ENCODE data around the gene SPHK1. TPM values are rescaled to one million over a fixed set of nuclear protein-coding genes. Genes with fewer than 3 reads are reported as not detected.

Gene SPHK1
- total RNA-seq, 1 experiment from 2014 or later, result 7.8 TPM

DNA sequence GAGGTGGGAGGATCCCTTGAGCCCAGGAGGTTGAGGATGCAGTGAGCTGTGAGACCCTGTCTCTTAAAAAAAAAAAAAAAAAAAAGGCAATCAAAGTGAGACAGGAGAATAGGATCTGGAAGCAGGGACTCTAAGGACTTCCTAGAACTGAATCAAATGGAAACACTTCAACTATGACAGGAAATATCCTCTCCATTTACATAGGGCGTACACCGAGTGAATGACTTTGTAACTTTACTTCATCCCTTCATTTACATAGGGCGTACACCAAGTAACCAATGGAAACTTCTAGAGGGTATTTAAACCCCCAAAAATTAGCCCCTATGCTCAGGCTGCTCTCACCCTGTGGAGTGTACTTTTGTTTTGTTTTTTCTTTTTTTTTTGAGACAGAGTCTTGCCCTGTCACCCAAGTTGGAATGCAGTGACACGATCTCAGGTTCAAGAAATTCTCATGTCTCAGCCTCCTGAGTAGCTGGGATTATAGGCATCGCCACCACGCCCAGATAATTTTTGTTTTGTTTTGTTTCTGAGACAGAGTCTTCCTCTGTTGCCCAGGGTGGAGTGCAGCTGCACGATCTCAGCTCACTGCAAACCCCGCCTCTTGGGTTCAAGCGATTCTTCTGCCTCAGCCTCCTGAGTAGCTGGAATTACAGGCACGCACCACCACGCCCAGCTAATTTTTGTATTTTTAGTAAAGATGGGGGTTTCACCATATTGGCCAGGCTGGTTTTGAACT lies 21.1 kb upstream of the SPHK1 start:
- no peak for DNase-seq (ENCODE audit: low spot score)

DNA sequence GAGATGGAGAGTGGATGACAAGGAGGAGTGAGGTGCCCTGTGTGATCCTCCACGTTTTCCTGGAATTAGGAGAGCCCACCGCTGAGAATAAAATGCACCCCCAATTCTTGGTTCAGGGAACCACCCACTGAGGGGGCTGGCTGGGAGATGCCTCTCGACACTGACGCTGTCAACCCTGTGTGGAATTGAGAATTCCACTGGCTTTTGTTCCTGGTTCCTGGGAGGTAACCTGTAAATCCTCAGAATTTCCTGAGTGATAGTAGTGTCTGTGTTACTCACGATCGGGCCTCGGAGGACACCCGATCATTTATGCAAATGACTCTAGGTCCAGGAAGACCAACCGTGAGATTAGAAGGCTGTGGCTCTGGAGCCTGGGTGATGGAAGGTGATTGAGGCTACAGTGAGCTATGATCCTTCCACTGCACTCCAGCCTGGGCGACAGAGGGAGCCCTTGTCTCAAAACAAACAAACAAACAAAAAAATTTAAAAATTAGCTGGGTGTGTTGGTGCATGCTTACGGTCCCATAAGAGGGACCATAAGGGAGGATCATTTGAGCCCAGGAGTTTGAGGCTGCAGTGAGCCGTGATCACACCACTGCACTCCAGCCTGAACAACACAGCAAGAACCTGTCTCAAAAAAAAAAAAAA lies 19.0 kb upstream of the SPHK1 start:
- no peak for DNase-seq (ENCODE audit: low spot score)

DNA sequence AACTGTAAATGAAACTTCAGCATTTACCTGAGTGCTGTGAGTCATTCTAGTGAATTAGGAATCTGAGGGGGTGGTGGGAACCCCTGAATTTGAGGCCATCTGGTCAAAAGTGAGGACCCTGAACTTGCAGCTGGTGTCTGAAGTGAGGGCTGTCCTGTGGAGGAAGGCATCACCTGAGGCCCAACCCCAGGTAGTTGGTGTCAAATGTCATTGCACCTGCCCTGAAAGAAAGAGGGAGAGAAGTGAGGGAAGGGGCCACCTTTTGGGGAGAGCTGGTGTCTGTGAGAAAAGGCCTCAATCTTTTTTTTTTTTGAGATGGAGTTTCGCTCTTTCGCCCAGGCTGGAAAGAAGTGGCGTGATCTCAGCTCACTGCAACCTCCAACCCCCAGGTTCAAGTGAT lies 18.2 kb upstream of the SPHK1 start:
- no peak for DNase-seq (ENCODE audit: low spot score)

DNA sequence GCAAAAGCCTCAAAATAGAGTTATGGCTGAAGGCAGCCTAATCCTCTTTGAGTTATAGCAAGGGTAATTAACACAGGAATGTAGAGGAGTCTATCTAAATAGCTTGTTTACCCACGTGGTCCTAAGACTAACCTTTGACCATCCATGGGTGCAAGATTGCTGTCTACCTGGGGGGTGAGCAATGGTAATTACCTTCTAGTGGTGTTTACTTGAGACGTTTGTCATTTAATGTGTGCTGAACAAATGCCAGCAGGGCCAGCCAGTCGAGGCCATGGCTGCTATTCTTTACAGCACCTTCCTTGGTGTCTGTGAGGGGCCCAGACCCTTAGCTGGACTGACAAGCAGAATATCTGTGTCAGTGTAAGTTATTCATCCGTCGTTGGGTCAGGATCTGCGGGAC lies 16.8 kb upstream of the SPHK1 start:
- no peak for DNase-seq (ENCODE audit: low spot score)

DNA sequence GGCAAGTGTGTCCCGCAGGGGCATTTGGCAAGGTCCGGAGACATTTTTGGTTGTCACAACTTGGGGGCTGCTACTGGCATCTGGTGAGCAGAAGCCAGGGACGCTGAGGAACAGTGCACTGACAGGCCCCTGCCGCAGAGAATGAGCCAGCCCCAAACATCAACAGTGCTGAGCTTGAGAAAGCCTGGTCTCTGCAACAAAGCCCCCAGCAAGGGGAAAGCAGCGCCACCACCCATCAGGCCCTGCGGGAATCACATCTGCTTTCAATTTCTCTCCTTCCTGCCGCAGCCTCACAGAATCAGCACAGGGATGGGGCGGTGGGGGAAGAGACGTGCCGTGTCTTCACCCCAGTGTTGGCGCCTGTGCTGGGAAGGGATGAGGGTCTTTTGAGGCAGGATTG lies 15.9 kb upstream of the SPHK1 start:
- DNase-seq (ENCODE audit: low spot score), result no peak

DNA sequence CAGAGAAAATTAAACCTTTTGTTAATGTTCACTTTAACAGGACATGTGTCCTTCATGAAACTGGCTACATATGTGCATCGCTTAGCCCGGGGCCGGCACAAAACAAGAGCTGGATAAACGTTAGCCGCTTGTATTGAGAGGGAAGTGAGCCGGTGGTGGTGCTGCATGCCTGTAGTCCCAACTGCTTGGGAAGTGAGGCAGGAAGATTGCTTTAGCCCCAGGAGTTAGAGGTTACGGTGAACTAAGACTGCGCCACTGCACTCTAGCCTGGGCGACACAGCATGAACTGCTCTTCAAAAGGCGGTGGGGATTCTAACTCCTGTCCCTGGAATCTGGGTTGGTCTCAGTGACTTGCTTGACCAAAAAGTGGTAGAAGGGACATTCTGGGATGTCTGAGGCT lies 15.0 kb upstream of the SPHK1 start:
- DNase-seq (ENCODE audit: low spot score), result no peak

DNA sequence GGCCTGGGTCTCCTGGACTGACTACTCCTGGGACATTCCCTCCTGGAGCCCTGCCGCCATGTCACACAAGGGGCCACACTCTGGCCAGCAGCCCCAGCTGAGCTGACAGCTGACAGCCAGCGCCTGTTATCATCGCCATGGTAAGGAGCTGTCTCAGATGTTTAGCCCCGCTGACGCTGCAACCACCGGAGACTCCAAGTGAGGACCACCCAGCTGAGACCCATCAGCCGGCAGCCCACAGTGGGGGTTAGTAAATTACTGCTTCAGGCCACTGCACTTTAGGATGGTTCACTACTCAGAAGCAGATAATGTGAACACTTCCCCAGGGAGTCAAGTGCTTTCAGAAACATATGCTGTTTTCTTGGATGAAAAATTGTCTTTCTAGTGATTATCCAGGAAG lies 14.6 kb upstream of the SPHK1 start:
- no peak for DNase-seq (ENCODE audit: low spot score)

DNA sequence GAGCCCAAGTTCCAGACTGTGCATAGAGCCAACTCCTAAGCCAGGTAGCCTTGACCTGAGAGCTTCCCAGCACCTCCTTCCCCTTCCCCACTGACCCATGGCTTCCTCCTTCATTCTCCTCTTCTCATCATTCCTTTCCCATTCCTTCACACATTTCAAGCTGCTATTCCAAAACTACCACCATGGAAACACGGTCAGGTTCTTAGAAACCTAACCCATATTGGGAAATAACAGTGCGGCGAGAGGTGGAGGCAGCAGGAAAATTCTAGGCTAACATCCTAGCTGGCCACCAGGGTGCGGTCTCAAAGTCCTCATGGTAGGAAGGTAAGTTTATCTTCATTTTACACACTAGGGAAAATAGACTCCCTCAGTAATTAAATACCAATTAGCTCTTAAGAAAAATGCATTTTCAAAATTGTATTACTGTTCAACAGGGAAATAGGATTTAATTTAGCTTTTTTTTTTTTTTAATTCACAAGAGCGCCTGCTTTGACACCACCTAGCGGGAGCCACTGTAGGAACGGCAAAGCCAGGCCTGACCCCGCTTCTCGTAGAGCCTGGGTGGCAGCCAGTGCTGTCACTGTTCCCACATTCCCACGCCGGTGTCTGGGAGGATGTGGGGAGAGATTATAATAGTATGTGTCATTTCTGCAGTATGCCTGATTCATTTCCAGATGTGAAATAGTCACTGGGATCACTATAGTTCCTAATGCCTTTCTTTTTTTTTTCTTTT lies 14.0 kb upstream of the SPHK1 start:
- peak; percentile 93 for DNase-seq (ENCODE audit: low spot score)

DNA sequence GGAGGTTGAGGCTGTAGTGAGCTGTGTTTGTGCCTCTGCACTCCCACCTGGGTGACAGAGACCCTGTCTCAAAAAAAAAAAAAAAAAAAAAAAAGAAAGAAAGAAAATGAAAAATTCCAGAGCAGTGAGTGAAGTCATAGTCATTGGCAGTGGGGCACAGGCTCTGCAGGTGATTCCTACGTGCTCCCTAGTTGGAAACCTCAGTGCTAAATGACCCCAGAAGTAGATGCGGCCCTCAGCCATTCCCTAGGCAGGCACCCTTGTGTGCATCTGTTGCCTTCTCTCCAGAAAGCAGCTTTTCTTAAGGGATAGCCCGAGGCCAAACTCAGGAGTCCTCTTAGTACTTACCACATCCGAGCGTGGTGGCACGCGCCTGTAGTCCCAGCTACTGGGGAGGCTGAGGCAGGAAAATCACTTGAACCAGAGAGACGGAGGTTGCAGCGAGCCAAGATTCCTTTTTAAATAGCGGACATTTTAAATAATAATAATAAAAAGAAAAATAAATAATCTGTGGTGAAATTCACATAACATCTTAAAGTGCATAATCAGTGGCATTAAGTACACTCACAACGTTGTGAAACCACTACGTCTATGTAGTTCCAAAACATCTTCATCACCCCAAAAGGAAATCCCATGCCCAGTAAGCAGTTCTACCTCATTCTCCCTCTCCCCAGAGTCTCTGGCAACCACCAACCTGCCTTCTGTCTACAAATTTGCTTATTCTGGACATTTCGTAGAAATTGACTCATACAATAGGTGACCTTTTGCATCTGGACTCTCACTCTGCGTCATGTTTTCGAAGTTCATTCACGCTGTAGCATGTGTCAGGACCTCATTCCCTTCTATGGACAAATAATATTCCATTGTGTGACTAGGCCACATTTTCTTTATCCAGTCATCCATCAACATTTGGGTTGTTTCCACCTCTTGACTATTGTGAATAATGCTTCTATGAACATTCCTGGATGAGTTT lies 12.5 kb upstream of the SPHK1 start:
- DNase-seq (ENCODE audit: low spot score), result peak; percentile 64

DNA sequence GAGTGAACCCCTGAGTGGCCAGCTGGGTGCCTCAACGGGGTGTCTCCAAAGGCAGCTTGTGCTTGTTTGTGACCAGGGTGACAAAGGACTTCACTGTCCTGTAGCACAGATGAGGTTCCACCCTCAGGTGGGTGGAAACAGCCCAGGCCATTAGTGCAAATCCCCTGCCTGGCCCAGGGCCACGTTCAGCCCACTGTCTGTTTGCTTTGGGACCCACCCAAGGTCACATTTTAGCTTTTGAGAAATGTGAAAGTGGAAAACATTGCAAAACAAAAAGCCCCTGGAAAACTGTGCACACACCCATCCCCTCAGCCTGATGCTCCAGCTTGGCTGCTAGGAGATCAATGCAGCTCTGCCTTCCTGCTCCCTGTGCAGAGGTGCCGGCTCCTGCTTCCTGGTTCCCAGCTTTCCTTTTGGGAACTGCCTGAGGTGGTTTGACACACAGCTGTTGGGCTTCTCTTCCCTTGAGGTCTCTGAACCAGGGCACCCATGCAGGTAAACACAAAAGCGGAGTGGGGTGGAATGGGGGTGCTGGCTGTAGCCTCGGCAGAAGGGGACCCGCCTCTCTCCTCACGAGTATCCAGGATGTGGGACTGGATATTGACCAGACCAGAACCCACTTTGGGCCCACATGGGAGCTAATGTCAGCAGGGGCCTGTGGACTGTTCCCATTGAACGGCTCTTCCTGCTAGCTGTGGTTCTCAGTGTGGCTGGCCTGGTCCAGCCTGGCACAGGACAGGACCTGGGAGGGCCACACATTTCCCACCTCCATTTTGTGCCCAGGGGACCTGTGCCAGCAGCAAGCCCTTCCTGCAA lies 7.9 kb upstream of the SPHK1 start:
- no peak for DNase-seq (ENCODE audit: low spot score)

DNA sequence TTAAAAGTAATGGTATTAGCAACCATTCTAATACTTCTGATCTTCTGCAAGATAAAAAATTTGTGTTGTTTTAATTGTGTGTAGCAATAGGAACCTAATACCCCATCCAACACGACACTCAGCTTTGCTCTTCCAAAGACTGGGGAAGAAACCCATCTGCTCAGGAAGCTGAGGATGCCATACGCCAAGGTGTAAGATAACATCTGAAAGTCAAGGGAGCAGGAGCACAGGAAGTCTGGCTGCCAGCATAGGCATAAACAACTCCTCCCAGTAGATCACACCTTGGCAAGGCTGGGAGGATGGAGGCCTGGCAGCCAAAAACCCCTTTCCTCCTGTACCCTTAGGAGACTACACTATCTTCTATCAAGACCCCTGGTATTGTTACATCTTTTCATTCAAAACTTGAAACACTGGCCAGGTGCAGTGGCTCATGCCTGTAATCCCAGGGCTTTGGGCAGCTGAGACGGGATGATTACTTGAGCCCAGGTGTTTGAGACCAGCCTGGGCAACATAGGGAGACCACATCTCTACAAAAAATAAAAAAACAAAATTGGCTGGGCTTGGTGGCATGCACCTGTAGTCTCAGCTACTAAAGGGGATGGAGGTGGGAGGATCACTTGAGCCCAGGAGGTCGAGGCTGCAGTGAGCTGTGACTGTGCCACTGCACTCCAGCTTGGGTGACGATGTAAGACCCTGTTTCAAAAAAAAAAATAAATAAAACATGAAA lies 5.7 kb upstream of the SPHK1 start:
- DNase-seq (ENCODE audit: low spot score), result no peak

DNA sequence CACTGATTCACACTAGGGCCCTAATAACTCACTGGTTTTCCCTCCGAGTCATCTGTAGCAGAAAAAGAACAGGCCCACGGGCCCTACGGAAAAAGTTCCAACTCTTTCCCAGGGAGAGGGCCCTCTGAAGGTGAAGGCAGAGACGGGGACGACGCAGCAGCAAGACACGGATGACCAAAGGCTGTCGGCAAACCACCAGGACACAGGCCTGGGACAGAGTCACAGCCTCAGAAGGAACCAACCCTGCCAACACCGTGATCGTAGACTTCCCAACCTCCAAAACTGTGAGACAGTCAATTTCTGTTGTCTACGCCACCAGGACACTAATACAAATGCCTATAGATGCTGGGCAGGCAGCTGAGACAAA lies 5.2 kb upstream of the SPHK1 start:
- no peak for DNase-seq (ENCODE audit: low spot score)

DNA sequence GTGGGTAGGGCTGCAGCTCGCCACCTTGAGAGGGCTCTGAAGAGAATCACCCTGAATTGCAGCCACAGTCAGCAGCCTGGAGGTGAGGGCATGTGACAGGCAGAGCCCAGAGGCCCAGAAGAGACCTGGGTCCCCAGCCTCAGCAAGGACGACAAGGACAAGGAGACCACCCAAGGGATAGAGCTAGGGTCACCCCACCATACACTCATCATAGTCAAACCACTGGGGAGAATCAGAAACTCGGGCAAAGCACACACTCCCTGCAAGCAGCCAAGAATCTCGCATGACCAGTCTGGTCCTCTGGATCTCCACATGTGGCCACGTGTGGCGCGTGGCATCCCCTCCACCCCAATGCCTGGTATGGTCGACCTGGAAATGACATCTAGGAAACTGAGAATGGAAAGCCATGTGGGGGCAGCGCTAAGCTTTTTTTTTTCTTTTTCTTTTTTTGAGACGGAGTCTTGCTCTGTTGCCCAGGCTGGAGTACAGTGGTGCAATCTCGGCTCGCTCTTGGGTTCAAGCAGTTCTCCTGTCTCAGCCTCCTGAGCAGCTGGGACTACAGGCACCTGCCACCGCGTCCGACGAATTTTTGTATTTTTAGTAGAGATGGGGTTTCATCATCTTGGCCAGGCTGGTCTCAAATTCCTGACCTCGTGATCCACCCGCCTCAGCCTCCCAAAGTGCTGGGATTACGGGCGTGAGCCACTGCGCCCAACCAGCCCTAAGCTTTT lies 4.6 kb upstream of the SPHK1 start:
- DNase-seq (ENCODE audit: low spot score), result no peak

DNA sequence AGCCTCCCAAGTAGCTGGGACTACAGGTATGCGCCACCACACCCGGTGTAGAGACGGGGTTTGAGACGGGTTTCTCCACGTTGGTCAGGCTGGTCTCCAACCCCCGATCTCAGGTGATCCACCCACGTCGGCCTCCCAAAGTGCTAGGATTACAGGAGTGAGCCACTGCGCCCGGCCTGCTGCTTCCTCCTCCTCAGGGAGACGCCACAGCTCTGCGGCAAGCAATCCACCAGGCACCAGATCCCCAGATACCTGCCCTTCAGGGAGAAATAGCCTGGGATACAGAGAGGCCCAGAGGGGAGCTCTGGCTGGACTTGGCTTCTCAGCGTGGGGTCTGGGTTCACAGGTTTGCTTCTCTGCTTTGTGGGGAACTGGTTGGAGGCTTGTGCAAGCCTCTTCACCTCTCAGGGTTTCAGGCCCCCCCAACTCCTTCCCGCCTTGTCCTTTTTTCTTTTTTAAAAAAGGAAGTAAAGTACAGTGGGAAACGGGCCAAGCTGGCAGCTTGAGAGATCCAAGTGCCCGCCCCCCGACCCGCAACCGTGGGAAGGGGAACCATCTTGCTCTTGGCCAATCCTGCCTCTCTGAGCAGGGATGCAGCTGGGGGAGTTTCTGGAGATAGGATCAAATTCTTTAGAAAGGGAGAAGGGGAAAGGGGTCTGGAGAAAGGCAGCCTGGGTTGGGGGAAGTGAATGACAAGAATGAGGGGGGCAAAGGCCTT lies 2.6 kb upstream of the SPHK1 start:
- no peak for DNase-seq (ENCODE audit: low spot score)

DNA sequence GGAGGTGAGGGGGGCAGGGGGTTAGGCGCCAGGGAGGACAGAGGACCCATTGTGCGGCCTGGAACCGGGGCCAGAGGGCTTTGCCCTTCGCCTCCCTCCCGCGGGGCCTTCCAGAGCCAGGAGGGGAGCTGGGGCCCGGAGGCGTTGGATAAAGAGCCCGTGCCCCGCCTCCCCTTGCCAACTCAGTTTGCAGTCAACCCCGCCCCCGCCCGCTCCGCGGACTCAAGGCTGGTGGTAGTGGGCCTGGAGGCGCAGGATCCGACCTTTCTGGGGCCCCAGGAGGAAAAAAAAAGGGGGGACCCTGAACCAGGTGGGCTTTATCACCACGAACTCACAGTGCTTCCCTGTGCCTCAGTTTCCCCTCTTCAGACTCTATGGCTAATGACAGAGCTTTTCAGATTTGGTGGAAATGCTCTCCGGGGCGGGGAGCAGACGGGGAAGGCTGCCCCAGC lies 2.0 kb upstream of the SPHK1 start:
- DNase-seq (ENCODE audit: low spot score), result no peak

DNA sequence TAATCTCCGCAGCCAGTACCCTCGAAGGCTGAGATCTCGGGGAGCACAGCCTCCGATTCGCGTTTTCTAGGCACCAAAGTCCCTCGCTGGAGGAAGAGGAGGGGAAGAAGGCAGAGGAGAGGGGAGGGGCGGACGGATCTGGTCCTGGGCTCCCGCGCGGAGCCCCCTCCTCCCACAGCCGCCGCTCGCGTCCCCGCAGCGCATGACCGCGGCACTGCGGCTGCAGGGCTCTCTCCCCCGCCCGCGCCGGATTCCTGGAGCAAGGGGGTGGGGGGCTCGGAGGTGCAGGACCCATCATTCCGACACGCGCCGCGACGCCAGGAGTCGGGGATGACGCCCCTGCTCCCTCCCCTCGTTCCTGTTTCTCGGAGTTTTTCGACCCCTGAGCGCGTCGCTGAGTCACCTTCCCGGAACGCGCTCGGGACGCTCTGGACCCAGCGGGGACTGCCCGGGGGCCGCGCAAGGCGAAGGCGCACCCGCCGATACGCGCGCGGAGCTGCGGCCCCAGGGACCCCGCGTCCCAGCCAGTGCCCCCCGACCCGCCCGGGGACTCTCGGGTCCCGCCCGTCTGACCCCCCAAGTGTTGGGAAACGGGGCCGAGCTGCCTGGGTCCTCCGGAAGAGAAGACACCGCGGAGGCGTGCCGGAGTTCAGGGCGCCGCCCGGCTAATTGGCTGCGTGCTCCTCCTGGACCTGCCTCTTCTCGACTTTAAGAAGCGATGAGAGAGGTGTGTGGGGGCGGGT lies 1.4 kb upstream of the SPHK1 start:
- no peak for DNase-seq (ENCODE audit: low spot score)

DNA sequence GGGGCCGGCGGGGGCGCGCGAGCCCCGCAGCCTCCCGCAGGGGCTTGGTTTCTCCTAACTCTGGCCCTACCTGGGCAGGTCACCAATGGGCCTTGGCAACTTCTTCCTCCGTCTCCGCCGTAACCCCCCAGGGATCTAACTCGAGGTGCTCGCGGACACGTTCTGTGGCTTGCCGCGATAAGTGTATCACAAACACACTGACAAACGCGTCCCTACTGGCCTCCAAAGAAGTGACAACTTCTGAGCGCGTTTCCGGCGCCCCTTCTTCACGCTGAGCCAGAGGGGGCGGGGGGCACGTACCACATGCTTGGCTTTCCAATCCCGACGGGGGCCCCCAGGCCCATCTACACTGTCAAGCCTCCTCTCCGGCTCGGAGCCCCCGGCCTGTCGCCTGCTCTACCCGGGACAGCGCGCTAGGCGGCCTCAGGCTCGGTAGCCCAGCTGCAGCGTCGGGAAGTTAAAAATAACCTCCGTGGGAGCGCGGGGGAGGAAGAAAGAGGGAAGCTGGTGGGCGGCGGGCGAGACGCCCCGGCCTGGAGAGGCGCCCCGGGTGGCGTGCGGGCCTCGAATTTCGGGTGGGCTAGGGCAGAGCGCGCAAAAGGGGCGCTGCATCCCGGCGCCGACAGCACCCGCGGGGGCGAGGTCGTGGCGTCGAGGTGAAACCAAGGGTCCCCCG lies 725 bp upstream of the SPHK1 start:
- DNase-seq (ENCODE audit: low spot score), result no peak

Data from H4 (cell line).